Measurements from ENCODE around the gene LIN7B. TPM values are rescaled to one million over a fixed set of nuclear protein-coding genes. Genes with fewer than 3 reads are reported as not detected.

The LIN7B gene
- total RNA-seq, 1 donor from 2014 or later: 3.7 TPM

DNA sequence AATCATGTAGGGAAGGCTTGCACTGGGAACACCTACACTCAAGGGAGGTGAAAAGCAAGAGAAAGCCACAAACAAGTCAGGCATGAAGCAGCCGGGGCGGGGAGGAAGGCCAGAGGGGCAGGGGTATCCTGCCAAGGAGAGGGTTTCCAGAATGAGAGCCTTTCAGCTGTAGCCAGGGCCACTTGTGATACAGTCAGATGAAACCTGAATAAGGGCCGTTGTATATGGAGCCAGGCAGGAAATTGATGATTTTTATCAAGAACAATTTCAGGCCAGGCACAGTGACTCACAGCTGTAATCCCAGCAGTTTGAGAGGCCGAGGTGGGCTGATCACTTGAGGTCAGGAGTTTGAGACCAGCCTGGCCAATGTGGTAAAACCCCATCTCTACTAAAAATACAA lies 47.8 kb downstream of the LIN7B start:
- DNase-seq (ENCODE audit: low read depth): no peak
- TF ChIP-seq, protein P1, sequence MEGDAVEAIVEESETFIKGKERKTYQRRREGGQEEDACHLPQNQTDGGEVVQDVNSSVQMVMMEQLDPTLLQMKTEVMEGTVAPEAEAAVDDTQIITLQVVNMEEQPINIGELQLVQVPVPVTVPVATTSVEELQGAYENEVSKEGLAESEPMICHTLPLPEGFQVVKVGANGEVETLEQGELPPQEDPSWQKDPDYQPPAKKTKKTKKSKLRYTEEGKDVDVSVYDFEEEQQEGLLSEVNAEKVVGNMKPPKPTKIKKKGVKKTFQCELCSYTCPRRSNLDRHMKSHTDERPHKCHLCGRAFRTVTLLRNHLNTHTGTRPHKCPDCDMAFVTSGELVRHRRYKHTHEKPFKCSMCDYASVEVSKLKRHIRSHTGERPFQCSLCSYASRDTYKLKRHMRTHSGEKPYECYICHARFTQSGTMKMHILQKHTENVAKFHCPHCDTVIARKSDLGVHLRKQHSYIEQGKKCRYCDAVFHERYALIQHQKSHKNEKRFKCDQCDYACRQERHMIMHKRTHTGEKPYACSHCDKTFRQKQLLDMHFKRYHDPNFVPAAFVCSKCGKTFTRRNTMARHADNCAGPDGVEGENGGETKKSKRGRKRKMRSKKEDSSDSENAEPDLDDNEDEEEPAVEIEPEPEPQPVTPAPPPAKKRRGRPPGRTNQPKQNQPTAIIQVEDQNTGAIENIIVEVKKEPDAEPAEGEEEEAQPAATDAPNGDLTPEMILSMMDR (conservative IDR thresholded peaks at IDR 0.05; ENCODE audit: low read depth, low read length): no peak

DNA sequence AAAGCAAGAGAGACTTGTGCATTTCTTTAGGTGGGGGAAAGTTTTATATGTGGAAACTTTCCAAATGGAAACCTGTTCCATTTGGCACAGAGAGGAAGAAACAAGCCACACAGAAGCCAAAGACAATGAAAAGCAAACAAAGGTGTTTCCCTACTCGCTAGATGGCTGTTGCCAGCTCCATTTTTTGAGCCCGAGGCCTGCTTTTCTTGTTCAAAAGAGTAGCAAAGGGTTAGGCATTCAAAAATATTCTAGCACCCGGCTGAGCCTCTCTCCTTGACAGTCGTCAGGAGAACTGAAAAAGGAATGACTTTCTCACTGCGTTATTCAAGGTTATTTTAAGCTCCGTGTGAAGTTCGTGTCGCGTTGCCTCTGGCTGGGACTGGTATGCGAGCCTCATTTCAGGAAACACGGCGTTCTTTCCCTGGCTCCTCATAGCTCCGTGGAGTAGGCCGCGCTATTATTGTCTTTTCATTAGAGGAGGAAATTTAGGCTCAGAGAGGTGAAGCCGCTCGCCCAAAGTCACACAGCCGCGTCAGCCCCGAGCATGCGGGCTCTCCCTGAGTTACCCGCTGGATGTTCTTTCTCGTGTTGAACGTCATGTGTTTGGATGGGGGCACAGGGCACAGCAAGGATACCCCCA lies 51.1 kb downstream of the LIN7B start:
- TF ChIP-seq, protein P1 (conservative IDR thresholded peaks at IDR 0.05; ENCODE audit: low read depth, low read length): no peak
- no peak for DNase-seq (ENCODE audit: low read depth)
- H3K4me3 ChIP-seq (ENCODE audit: low read depth, low read length): no peak overlapping the region

More for the DNA sequence above, 47.8 kb downstream of the LIN7B start:
- H3K4me3 ChIP-seq (ENCODE audit: low read depth, low read length): no peak overlapping the region

DNA sequence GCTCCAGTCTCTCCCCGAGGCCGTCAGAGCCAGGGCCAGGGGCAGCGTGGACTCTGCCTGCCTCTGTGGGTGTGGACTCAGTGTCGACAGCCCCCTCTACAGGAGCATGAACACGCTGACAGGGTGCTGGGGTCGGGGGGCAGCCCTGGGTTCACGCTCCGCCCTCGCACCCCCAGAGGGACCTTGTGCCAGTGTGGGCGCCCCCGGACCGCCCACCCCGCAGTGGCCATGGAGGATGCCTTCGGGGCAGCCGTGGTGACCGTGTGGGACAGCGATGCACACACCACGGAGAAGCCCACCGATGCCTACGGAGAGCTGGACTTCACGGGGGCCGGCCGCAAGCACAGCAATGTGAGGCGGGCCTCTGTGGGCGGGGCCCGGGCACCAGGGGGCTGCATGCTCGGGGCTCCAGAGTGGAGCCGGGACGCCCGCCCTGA lies 51.7 kb downstream of the LIN7B start:
- H3K4me3 ChIP-seq (ENCODE audit: low read depth, low read length): no peak overlapping the region
- DNase-seq (ENCODE audit: low read depth): no peak
- TF ChIP-seq, protein P1 (conservative IDR thresholded peaks at IDR 0.05; ENCODE audit: low read depth, low read length): no peak

DNA sequence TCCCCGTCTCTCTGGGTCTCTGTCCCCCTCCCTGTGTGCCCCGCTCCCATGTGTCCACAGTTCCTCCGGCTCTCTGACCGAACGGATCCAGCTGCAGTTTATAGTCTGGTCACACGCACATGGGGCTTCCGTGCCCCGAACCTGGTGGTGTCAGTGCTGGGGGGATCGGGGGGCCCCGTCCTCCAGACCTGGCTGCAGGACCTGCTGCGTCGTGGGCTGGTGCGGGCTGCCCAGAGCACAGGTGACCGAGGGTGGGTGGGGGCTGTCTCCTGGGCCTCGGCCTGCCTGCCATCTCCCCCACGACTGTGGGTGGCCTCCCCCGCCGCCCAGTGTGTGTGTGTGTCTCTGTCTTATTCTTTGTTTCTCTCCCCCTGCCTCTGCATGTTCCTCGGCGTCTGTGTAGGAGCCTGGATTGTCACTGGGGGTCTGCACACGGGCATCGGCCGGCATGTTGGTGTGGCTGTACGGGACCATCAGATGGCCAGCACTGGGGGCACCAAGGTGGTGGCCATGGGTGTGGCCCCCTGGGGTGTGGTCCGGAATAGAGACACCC lies 53.8 kb downstream of the LIN7B start:
- H3K4me3 ChIP-seq (ENCODE audit: low read depth, low read length): no peak overlapping the region
- TF ChIP-seq, protein P1 (conservative IDR thresholded peaks at IDR 0.05; ENCODE audit: low read depth, low read length): no peak
- DNase-seq (ENCODE audit: low read depth): no peak

Other genes with a start within 250 kb of the LIN7B start
- gene PLEKHA4, start 245.8 kb upstream of the LIN7B start, total RNA-seq: 1.8 and 5.0 TPM in 2 replicates
- gene PPP1R15A, start 241.9 kb upstream of the LIN7B start, total RNA-seq: 23.9 and 32.2 TPM in 2 replicates
- not detected in 2 replicates for gene TULP2, start 215.6 kb upstream of the LIN7B start, total RNA-seq
- 142 and 250 TPM in 2 replicates for gene NUCB1, start 214.1 kb upstream of the LIN7B start, total RNA-seq
- gene DHDH, start 180.7 kb upstream of the LIN7B start, total RNA-seq: 0.07 and 0.35 TPM in 2 replicates
- gene BAX, start 159.5 kb upstream of the LIN7B start, total RNA-seq: 173 and 179 TPM in 2 replicates
- 1,293 and 2,420 TPM in 2 replicates for gene FTL, start 149.1 kb upstream of the LIN7B start, total RNA-seq
- gene GYS1, start 121.1 kb upstream of the LIN7B start, total RNA-seq: 42.2 and 42.4 TPM in 2 replicates
- 212 and 389 TPM in 2 replicates for gene RUVBL2, start 120.5 kb upstream of the LIN7B start, total RNA-seq
- gene LHB, start 97.3 kb upstream of the LIN7B start, total RNA-seq: 3.6 TPM in 1 of 2 replicates, not detected in the other
- gene CGB3, start 90.0 kb upstream of the LIN7B start, total RNA-seq: not detected in 2 replicates
- not detected in 2 replicates for gene CGB2, start 82.5 kb upstream of the LIN7B start, total RNA-seq
- not detected in 2 replicates for gene CGB1, start 77.5 kb upstream of the LIN7B start, total RNA-seq
- gene CGB5, start 70.5 kb upstream of the LIN7B start, total RNA-seq: not detected in 2 replicates
- 1.2 TPM in 2 replicates for gene CGB8, start 65.3 kb upstream of the LIN7B start, total RNA-seq
- gene CGB7, start 56.6 kb upstream of the LIN7B start, total RNA-seq: 0.36 and 1.8 TPM in 2 replicates
- 0.22 and 1.3 TPM in 2 replicates for gene NTF4, start 49.6 kb upstream of the LIN7B start, total RNA-seq
- gene KCNA7, start 41.7 kb upstream of the LIN7B start, total RNA-seq: not detected in 2 replicates
- gene SNRNP70, start 28.9 kb upstream of the LIN7B start, total RNA-seq: 165 and 257 TPM in 2 replicates
- 2.7 and 10.3 TPM in 2 replicates for gene C19orf73, start 4.8 kb downstream of the LIN7B start, total RNA-seq
- 1.7 and 3.3 TPM in 2 replicates for gene PPFIA3, start 5.2 kb downstream of the LIN7B start, total RNA-seq
- not detected in 2 replicates for gene HRC, start 41.0 kb downstream of the LIN7B start, total RNA-seq
- gene TRPM4, start 43.4 kb downstream of the LIN7B start, total RNA-seq: 11.6 and 13.3 TPM in 2 replicates
- 0.07 and 0.29 TPM in 2 replicates for gene SLC6A16, start 210.8 kb downstream of the LIN7B start, total RNA-seq
- gene CD37, start 221.0 kb downstream of the LIN7B start, total RNA-seq: not detected in 2 replicates
- 74.5 and 89.5 TPM in 2 replicates for gene TEAD2, start 248.0 kb downstream of the LIN7B start, total RNA-seq
- gene DKKL1, start 249.5 kb downstream of the LIN7B start, total RNA-seq: 1.3 TPM in 1 of 2 replicates, not detected in the other

Measured in epithelial cell of proximal tubule (primary cell).